H1 (cell line): ENCODE results near the gene TNFSF4. TPM values are rescaled to one million over a fixed set of nuclear protein-coding genes. Genes with fewer than 3 reads are reported as not detected.

Experiments
- GTF2F1 ChIP-seq: IDR thresholded peaks from 2 replicates; pipeline ENCODE4 v1.6.1; 2012; ENCODE audit warnings: low read depth, low read length, improper control_type of control experiment, borderline replicate concordance
- RBBP5 ChIP-seq: IDR thresholded peaks from 2 replicates; pipeline ENCODE4 v1.7.1; 2012; ENCODE audit warnings: low read depth, mild to moderate bottlenecking, inconsistent platforms, low read length, moderate library complexity, borderline replicate concordance
- polyA plus RNA-seq, 7 experiments: library from polyadenylated mRNA; depleted of rRNA in 3 of 7; stranded (reverse) in 5 of 7; unstranded in 2 of 7; fragments of >200 nt in 5 of 7; fragments of 200-250 nt in 2 of 7; gene quantifications; 1 replicate in 5 of 7; 2 replicates in 1 of 7; 4 replicates in 1 of 7; pipeline versions ENCODE4 v1.2.1 to v1.2.3, GENCODE V29; 2011 to 2013; ENCODE audit warnings: missing spikeins in 2 of 7, mixed read lengths in 2 of 7
- total RNA-seq: library from RNA; stranded (reverse); fragmentation: NEBNext Ultra II Directional; extraction: Animal tissue kit (Norgen Biotek cat#: 25700); gene quantifications from 2 replicates; pipeline ENCODE4 v1.2.1, GENCODE V29; 2021
- TF ChIP-seq, protein P1 (sequence below): IDR thresholded peaks from 2 replicates; pipeline ENCODE4 v1.6.1; 2012; ENCODE audit warnings: inconsistent platforms
- TF ChIP-seq, protein P2 (sequence below): IDR thresholded peaks from 2 replicates; pipeline ENCODE4 v1.6.1; 2012; ENCODE audit warnings: low read length, inconsistent platforms

The TNFSF4 gene
- total and polyA plus RNA-seq, 2 of the 8 experiments (the other 6 are each of a cell fraction or from before 2014, with no cell fraction given), result 0.54 to 0.63 TPM

GRCh38 chr1:173150795-173151194, 56.3 kb downstream of the TNFSF4 start (continued):
- TF ChIP-seq GTF2F1 (no peak), RBBP5 (no peak)
- TF ChIP-seq, protein P1, sequence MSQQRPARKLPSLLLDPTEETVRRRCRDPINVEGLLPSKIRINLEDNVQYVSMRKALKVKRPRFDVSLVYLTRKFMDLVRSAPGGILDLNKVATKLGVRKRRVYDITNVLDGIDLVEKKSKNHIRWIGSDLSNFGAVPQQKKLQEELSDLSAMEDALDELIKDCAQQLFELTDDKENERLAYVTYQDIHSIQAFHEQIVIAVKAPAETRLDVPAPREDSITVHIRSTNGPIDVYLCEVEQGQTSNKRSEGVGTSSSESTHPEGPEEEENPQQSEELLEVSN, result no peak
- TF ChIP-seq, protein P2, sequence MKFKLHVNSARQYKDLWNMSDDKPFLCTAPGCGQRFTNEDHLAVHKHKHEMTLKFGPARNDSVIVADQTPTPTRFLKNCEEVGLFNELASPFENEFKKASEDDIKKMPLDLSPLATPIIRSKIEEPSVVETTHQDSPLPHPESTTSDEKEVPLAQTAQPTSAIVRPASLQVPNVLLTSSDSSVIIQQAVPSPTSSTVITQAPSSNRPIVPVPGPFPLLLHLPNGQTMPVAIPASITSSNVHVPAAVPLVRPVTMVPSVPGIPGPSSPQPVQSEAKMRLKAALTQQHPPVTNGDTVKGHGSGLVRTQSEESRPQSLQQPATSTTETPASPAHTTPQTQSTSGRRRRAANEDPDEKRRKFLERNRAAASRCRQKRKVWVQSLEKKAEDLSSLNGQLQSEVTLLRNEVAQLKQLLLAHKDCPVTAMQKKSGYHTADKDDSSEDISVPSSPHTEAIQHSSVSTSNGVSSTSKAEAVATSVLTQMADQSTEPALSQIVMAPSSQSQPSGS, result no peak
